ENCODE data around the gene RAB13. TPM values are rescaled to one million over a fixed set of nuclear protein-coding genes. Genes with fewer than 3 reads are reported as not detected.
"Not testable (repeated sequence)": the region's sequence is repeated elsewhere in the genome, so short reads cannot be mapped to it uniquely, and the experiment has no call there.

Gene RAB13
- 5.5 TPM for total RNA-seq (2013)
- polyA plus RNA-seq = 1 to 10 TPM; 1.8 to 5.1 (median 3.9) TPM
- polyA minus RNA-seq = 1.4 and 2.1 TPM in 2 replicates
- total RNA-seq = 0.41 to 2.3 (median 1.2) reads per million in 11 experiments

DNA sequence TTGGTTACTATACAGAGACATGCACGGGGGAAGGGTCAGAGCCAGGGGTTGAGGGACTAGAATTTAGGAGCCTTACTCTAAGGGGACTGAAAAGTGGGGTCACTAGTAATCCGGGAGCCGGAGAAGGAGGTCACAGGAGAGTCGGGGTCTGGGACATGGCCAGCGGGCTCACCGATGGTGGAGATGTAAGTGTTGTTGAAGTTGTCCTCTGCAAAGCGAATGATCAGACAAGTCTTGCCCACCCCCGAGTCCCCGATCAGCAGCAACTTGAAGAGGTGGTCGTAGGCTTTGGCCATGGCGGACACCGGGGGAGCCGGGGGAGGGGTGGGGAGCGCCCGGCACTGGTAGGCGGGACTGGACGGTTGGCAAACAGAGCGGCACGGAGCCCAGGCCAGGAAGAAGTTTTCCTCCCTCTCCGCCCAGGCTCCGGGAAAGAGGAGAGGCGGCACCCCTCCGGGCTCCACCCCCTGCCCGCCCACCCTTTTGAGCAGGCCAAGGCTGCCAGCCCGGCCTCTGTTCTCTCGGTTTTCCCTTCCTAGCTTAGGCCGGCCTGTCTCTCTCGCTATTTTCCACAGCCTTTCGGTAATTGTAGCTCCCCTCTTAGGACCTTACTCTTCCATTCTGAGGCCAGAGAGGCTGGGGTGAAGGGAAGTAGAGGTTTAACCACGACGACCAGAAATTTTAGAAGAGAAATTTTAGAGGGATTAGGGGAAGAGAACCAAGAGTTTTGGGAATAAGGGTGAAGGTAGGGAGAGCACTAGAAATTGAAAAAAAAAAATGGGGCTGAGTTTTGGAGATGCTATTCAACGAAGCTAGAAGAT is at the start of gene RAB13:
RAB13 (minus strand) TSS at position 399 of the 821 bp plus-strand sequence; CDS start at position 296, 103 bp downstream.
- peaks cover 38 to 49% of the 10 kb centered on the region in 2 donors for H3K4me1 ChIP-seq (ENCODE audit: control insufficient read depth in 1 of 2, insufficient read depth in 2 of 2, low read length in 2 of 2)
- peaks cover 0 to under 1% of the 10 kb centered on the region in 2 donors for H3K36me3 Mint-ChIP-seq
- peak within 1 kb of the TSS; percentile 83 for H2AFZ ChIP-seq (ENCODE audit: insufficient read depth, low read depth, low read length, poor library complexity, severe bottlenecking)
- DNase-seq = peak in 1 of 3 donors; percentile 20
- H3K4me3 ChIP-seq (replicated peaks in 1 of 3; ENCODE audit: low read depth in 2 of 3, low read length in 3 of 3) = peak within 1 kb of the TSS; percentile 41 to 78 (median 57)
- H3K4me1 Mint-ChIP-seq = peaks cover 50% of the 10 kb centered on the region
- H3K4me2 ChIP-seq (replicated peaks; ENCODE audit: extremely low read depth, low read length, poor library complexity, severe bottlenecking) = peak within 1 kb of the TSS; percentile 86
- TF ChIP-seq, protein P1, sequence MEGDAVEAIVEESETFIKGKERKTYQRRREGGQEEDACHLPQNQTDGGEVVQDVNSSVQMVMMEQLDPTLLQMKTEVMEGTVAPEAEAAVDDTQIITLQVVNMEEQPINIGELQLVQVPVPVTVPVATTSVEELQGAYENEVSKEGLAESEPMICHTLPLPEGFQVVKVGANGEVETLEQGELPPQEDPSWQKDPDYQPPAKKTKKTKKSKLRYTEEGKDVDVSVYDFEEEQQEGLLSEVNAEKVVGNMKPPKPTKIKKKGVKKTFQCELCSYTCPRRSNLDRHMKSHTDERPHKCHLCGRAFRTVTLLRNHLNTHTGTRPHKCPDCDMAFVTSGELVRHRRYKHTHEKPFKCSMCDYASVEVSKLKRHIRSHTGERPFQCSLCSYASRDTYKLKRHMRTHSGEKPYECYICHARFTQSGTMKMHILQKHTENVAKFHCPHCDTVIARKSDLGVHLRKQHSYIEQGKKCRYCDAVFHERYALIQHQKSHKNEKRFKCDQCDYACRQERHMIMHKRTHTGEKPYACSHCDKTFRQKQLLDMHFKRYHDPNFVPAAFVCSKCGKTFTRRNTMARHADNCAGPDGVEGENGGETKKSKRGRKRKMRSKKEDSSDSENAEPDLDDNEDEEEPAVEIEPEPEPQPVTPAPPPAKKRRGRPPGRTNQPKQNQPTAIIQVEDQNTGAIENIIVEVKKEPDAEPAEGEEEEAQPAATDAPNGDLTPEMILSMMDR (IDR thresholded peaks at IDR 0.05) = no peak
- H3K27ac Mint-ChIP-seq = peak within 1 kb of the TSS; percentile 77 to 90 (median 83)
- 1% methylated on average over 11 of the region's 32 CpGs for WGBS (ENCODE audit: insufficient coverage)
- H3K4me3 Mint-ChIP-seq = peak within 1 kb of the TSS; percentile 80 to 95
- H3K36me3 ChIP-seq (replicated peaks in 1 of 2; ENCODE audit: control insufficient read depth in 1 of 2, insufficient read depth in 2 of 2, low read length in 2 of 2) = no peaks in the 10 kb centered on the region
- intact Hi-C loops (cut with micrococcal nuclease) = loop anchor here (2.0 to 5.0 kb wide), 5 partner anchors 64 to 475 kb away; partner anchors contain the start of genes GATAD2B (in 1 of the 2) and NPR1 (in 1 of the 2)
- H3K27me3 Mint-ChIP-seq (ENCODE audit: low read depth in 3 of 3) = peaks cover 2 to 6% (median 2%) of the 10 kb centered on the region in 3 donors
- H3K9me3 Mint-ChIP-seq = peaks cover 0 to 2% (median 0%) of the 10 kb centered on the region in 7 donors
- peak within 1 kb of the TSS; percentile 29 for H3K9ac ChIP-seq (ENCODE audit: insufficient read depth, low read length, poor library complexity, severe bottlenecking)
- no peaks in the 10 kb centered on the region for H4K20me1 ChIP-seq (ENCODE audit: insufficient read depth, low read length)
- no peaks in the 10 kb centered on the region for H3K27me3 ChIP-seq (ENCODE audit: control insufficient read depth in 2 of 2, insufficient read depth in 2 of 2, low read length in 2 of 2)
- H3K79me2 ChIP-seq (ENCODE audit: insufficient read depth, low read length) = peaks cover 7% of the 10 kb centered on the region
- H3K27ac ChIP-seq (ENCODE audit: low read depth in 1 of 2, low read length in 2 of 2) = peak within 1 kb of the TSS in 1 of 2 donors; percentile 9
- H3K9me3 ChIP-seq (replicated peaks in 1 of 2; ENCODE audit: control insufficient read depth in 1 of 2, insufficient read depth in 1 of 2, low read length in 2 of 2) = no peaks in the 10 kb centered on the region

DNA sequence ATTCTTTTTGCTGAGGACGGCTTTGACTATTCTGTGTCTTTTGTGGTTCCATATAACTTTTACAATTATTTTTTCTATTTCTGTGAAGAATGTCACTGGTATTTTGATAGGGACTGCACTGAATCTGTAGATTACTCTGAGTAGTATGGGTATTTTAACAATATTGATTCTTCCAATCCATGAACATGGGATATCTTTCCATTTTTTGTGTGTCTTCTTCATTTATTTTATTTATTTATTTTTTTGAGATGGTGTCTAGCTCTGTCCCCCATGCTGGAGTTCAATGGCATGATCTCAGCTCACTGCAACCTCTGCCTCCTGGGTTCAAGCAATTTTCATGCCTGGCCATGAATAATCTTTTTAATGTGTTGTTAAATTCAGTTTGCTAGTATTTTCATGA is 47.6 kb upstream of the RAB13 start:
- H3K27ac Mint-ChIP-seq; H3K9me3 ChIP-seq (replicated peaks in 1 of 2; ENCODE audit: control insufficient read depth in 1 of 2, insufficient read depth in 1 of 2, low read length in 2 of 2); intact Hi-C loops (cut with micrococcal nuclease); H3K4me1 ChIP-seq (ENCODE audit: control insufficient read depth in 1 of 2, insufficient read depth in 2 of 2, low read length in 2 of 2); H3K4me2 ChIP-seq (replicated peaks; ENCODE audit: extremely low read depth, low read length, poor library complexity, severe bottlenecking); H3K27me3 ChIP-seq (ENCODE audit: control insufficient read depth in 2 of 2, insufficient read depth in 2 of 2, low read length in 2 of 2); H3K36me3 Mint-ChIP-seq; H2AFZ ChIP-seq (ENCODE audit: insufficient read depth, low read depth, low read length, poor library complexity, severe bottlenecking); H3K4me3 ChIP-seq (replicated peaks in 1 of 3; ENCODE audit: low read depth in 2 of 3, low read length in 3 of 3); H3K27ac ChIP-seq (ENCODE audit: low read depth in 1 of 2, low read length in 2 of 2); H3K4me1 Mint-ChIP-seq; H4K20me1 ChIP-seq (ENCODE audit: insufficient read depth, low read length); H3K4me3 Mint-ChIP-seq; DNase-seq; H3K79me2 ChIP-seq (ENCODE audit: insufficient read depth, low read length); H3K9ac ChIP-seq (ENCODE audit: insufficient read depth, low read length, poor library complexity, severe bottlenecking); H3K36me3 ChIP-seq (replicated peaks in 1 of 2; ENCODE audit: control insufficient read depth in 1 of 2, insufficient read depth in 2 of 2, low read length in 2 of 2): not testable (repeated sequence)
- peaks cover 0 to 12% (median 4%) of the 10 kb centered on the region in 7 donors for H3K9me3 Mint-ChIP-seq
- WGBS (ENCODE audit: insufficient coverage) = no CpG with 5 or more reads among the region's 1 CpG
- peaks cover 2 to 11% (median 5%) of the 10 kb centered on the region in 3 donors for H3K27me3 Mint-ChIP-seq (ENCODE audit: low read depth in 3 of 3)
